Mucosa of descending colon (tissue), 3 donors: ENCODE data around the gene TLE4. TPM values are rescaled to one million over a fixed set of nuclear protein-coding genes. Genes with fewer than 3 reads are reported as not detected.

Experiments
- ATAC-seq: fragments of 200-7000 bp; cut with Tn5 transposase; one replicate; pipeline ENCODE4 v1.9.1; 2020; ENCODE audit warnings: mild to moderate bottlenecking, moderate library complexity
- DNase-seq, 3 donors: peaks; one replicate each; pipeline ENCODE4 v3.0.0-alpha.2; 2020
- H3K36me3 ChIP-seq: fragments of 200-600 bp; one replicate; pipeline ENCODE4 v1.8.0; 2021; ENCODE audit warnings: low read depth, mild to moderate bottlenecking
- H3K4me1 ChIP-seq: fragments of 200-600 bp; one replicate; pipeline ENCODE4 v1.8.0; 2021; ENCODE audit warnings: low read depth, mild to moderate bottlenecking
- H3K4me3 ChIP-seq: fragments of 200-600 bp; one replicate; pipeline ENCODE4 v1.8.0; 2021; ENCODE audit warnings: mild to moderate bottlenecking
- H3K9me3 ChIP-seq: fragments of 200-600 bp; one replicate; pipeline ENCODE4 v1.8.0; 2021; ENCODE audit warnings: mild to moderate bottlenecking
- CTCF ChIP-seq: fragments of 200-600 bp; IDR thresholded peaks from one replicate; pipeline ENCODE4 v1.8.0; 2022; ENCODE audit warnings: antibody characterized with exemption, mild to moderate bottlenecking
- intact Hi-C, 2 donors: fragments of 100-400 bp; cut with DNase I in 1 of 2; cut with micrococcal nuclease in 1 of 2; formaldehyde crosslinking; loops; one replicate each; pipeline versions ENCODE4 v1.11.0 to v1.11.1; 2022; cut with DNase I, micrococcal nuclease
- total RNA-seq, 3 donors: library from RNA; stranded (reverse); fragmentation: NEBNext Ultra II Directional in 2 of 3; extraction: Animal tissue kit (Norgen Biotek cat#: 25700) in 2 of 3; gene quantifications; one replicate each; pipeline versions ENCODE4 v1.2.1 to v1.2.4, GENCODE V29; 2021 to 2023
- donor health status: DM: no; HTN: no; CAD: no; lungs with moderate emphysema.
- donor health status: DM: no; HTN: no; CAD: no.
- donor health status: DM: no; HTN: yes; CAD: no.

TLE4 gene
- total RNA-seq, 3 donors from 2014 or later: 23.9 to 38.4 (median 29.8) TPM

- no peaks in the 10 kb centered on the region for H3K4me1 ChIP-seq
- peak; percentile 24 to 49 (median 39) for DNase-seq
- intact Hi-C loops: no loop called here
- TF ChIP-seq CTCF: no peak
- H3K9me3 ChIP-seq: no peaks in the 10 kb centered on the region
- no peak overlapping the region for H3K4me3 ChIP-seq
- H3K36me3 ChIP-seq: no peaks in the 10 kb centered on the region
- peak; percentile 97 for ATAC-seq
Observed at GRCh38 chr9:79623799-79624721, 52.3 kb downstream of the TLE4 start.

- DNase-seq: no peak
- no peak overlapping the region for H3K4me3 ChIP-seq
Observed at GRCh38 chr9:79629721-79630120, 58.0 kb downstream of the TLE4 start.

GRCh38 chr9:79630521-79631403 is 59.0 kb downstream of the TLE4 start:
- no peaks in the 10 kb centered on the region for H3K4me1 ChIP-seq
- intact Hi-C loops: no loop called here
- DNase-seq (no peak), ATAC-seq (no peak)
- H3K4me3 ChIP-seq: no peak overlapping the region
- no peak for TF ChIP-seq CTCF
- no peaks in the 10 kb centered on the region for H3K9me3 ChIP-seq
- no peaks in the 10 kb centered on the region for H3K36me3 ChIP-seq

More at GRCh38 chr9:79629721-79630120, 58.0 kb downstream of the TLE4 start:
- Histone ChIP-seq H3K4me1 (no peaks in the 10 kb centered on the region), H3K36me3 (no peaks in the 10 kb centered on the region), H3K9me3 (no peaks in the 10 kb centered on the region)
- no peak for TF ChIP-seq CTCF
- intact Hi-C loops: no loop called here
- ATAC-seq: no peak

GRCh38 chr9:79632060-79632459 is 60.3 kb downstream of the TLE4 start:
- no peak for TF ChIP-seq CTCF
- no peak for DNase-seq
- Histone ChIP-seq H3K4me3 (no peak overlapping the region), H3K4me1 (no peaks in the 10 kb centered on the region), H3K36me3 (no peaks in the 10 kb centered on the region), H3K9me3 (no peaks in the 10 kb centered on the region)
- ATAC-seq: no peak
- intact Hi-C loops: no loop called here

- no peaks in the 10 kb centered on the region for H3K4me1 ChIP-seq
- ATAC-seq (no peak), DNase-seq (no peak)
- H3K36me3 ChIP-seq: no peaks in the 10 kb centered on the region
- no peak overlapping the region for H3K4me3 ChIP-seq
- no peak for TF ChIP-seq CTCF
- H3K9me3 ChIP-seq: no peaks in the 10 kb centered on the region
- intact Hi-C loops: no loop called here
Observed at GRCh38 chr9:79632705-79633104, 60.9 kb downstream of the TLE4 start.
